Measurements from ENCODE around the gene LRRC4B. TPM values are rescaled to one million over a fixed set of nuclear protein-coding genes. Genes with fewer than 3 reads are reported as not detected.

LRRC4B gene
- total and polyA plus RNA-seq, 2 of the 13 experiments (the other 11 are each of a cell fraction or from before 2014, with no cell fraction given) = not detected

GRCh38 chr19:50513746-50514345 is 54.4 kb downstream of the LRRC4B start, which contains the start of gene ASPDH (continued):
- 0 out of 2 replicates have a peak, but pooled peaks have one; percentile 30 for TF ChIP-seq ZFP91 (CRISPR knock-in tag; IDR thresholded peaks at IDR 0.05; ENCODE audit: borderline replicate concordance)
- TF ChIP-seq ZNF639 (CRISPR knock-in tag; conservative IDR thresholded peaks at IDR 0.05) = no peak
- TF ChIP-seq DMAP1 (CRISPR knock-in tag; IDR thresholded peaks at IDR 0.05) = no peak
- TF ChIP-seq BATF2 (CRISPR knock-in tag; IDR thresholded peaks at IDR 0.05) = no peak
- no peak for TF ChIP-seq NFE2L2 (IDR thresholded peaks at IDR 0.05; ENCODE audit: low read length)
- peak; percentile 55 for TF ChIP-seq RBM39 (IDR thresholded peaks at IDR 0.05; ENCODE audit: low read depth, low read length, poor library complexity, severe bottlenecking)
- TF ChIP-seq PAXIP1 (CRISPR knock-in tag; conservative IDR thresholded peaks at IDR 0.05) = peak; percentile 65
- no peak for TF ChIP-seq MTF2 (CRISPR knock-in tag; IDR thresholded peaks at IDR 0.05; ENCODE audit: borderline replicate concordance)
- no peak for TF ChIP-seq ETS1 (CRISPR knock-in tag; IDR thresholded peaks at IDR 0.05)
- peak; percentile 54; the same call in 1 of the 2 replicates for TF ChIP-seq POLR2G (IDR thresholded peaks at IDR 0.05; ENCODE audit: low read depth, low read length)
- TF ChIP-seq ZNF543 (CRISPR knock-in tag; IDR thresholded peaks at IDR 0.05) = no peak
- TF ChIP-seq SIN3B (IDR thresholded peaks at IDR 0.05; ENCODE audit: low read length) = no peak
- no peak for TF ChIP-seq ZNF10 (CRISPR knock-in tag; IDR thresholded peaks at IDR 0.05; ENCODE audit: borderline replicate concordance, low read depth)
- no peak for TF ChIP-seq PTBP1 (IDR thresholded peaks at IDR 0.05; ENCODE audit: low read depth, low read length, poor library complexity, severe bottlenecking)
- TF ChIP-seq CEBPB (IDR thresholded peaks at IDR 0.05; ENCODE audit: borderline replicate concordance, low read depth, low read length) = no peak
- TF ChIP-seq BCL6 (CRISPR knock-in tag; IDR thresholded peaks at IDR 0.05) = peak; percentile 39; the same call in 1 of the 2 replicates
- TF ChIP-seq HES4 (CRISPR knock-in tag; IDR thresholded peaks at IDR 0.05; ENCODE audit: borderline replicate concordance) = no peak
- no peak for TF ChIP-seq CERS6 (CRISPR knock-in tag; IDR thresholded peaks at IDR 0.05)
- TF ChIP-seq ZNF724P (CRISPR knock-in tag; IDR thresholded peaks at IDR 0.05; ENCODE audit: borderline replicate concordance) = no peak
- no peak for TF ChIP-seq ZNF577 (CRISPR knock-in tag; IDR thresholded peaks at IDR 0.05; ENCODE audit: borderline replicate concordance, low read depth)
- no peak for TF ChIP-seq SP2 (CRISPR knock-in tag; IDR thresholded peaks at IDR 0.05)

Data from HepG2 (cell line).